GM11168 (cell line): ENCODE results near the gene FGGY.
"Not testable (repeated sequence)": the region's sequence is repeated elsewhere in the genome, so short reads cannot be mapped to it uniquely, and the experiment has no call there.

Experiments
- in situ Hi-C: fragments of 300-500 bp; cut with MboI; formaldehyde crosslinking; loops from one replicate; pipeline ENCODE4 v1.12.0; 2022; ENCODE audit warnings: low sequenced_read_pairs; ENCODE audit not compliant: unreplicated experiment

Gene FGGY

DNA sequence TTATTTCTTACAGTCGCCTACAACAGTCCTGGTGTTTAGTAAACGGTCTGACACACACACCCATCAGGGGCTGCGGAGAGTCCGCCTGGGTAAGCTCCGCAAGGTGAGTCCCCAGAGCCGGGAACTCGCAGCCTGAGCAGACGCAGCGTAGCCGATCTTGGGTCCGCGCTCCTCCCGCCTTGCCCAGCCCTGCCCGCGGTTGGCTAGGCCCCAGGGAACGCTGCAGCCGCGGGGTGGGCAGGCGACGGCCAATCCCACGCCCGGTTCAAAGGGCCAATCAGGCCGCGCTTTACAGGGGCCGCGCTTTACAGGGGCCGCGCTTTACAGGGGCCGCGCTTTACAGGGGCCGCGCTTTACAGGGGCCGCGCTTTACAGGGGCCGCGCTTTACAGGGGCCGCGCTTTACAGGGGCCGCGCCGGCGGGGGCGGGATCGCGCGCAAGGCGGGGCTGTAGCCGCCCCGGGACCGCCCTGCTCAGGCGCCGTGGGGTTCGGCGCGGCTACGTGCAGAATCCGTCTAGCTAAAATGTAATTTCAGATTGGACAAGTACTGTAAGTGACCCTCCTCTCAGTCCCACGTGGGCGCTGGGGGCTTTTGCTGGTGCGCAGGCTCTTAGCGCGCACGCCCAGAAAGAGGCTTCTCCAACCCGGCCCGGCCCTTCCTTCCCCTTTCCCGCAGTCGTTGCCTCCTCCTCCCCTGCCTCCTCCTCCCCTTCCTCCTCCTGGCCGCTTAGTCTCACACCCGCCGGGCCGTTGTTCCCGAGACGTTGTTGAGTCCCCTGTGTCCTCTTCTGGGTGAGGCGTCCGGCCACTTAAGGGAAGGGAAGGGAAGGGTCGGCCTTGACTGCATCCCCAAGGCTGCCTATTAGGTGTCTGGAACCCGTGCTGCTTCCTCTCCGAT, at the start of gene FGGY:
Gene FGGY (plus strand): TSS at position 737 of the 899 bp plus-strand sequence. CDS start 24,456 bp downstream, outside the sequence.
- in situ Hi-C loops, result loop anchor here (25.0 kb wide), 1 partner anchor 509 kb away; the partner anchor contains the start of gene JUN

DNA sequence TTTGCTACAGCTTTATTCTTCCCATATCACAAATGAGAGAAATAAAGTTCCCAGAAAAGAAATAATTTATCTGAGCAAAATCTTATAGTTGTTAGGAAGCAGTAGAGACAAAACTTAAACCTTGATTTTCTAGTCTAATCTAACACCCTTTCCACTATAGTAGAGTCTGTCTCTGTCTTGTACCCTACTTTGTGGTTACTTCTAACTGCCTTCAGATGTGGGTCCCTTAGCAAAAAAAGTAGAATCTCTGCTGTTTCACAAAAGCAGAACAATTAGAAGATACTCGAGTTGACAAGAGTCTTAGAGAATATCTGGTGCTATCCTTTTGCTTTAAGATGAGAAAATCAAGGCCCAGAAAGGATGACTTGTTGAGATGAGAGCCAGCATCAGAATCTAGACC, 48.1 kb upstream of the FGGY start:
- in situ Hi-C loops, result no loop called here

- in situ Hi-C loops, result no loop called here
Measured at GRCh38 chr1:59249396-59250137, 47.3 kb upstream of the FGGY start.

DNA sequence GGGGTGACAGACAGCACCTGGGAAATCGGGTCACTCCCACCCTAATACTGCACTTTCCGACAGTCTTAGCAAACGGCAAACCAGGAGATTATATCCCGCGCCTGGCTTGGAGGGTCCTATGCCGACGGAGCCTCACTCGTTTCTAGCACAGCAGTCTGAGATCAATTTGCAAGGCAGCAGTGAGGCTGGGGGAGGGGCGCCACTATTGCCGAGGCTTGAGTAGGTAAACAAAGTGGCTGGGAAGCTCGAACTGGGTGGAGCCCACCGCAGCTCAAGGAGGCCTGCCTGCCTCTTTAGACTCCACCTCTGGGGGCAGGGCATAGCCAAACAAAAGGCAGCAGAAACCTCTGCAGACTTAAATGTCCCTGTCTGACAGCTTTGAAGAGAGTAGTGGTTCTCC, 45.8 kb upstream of the FGGY start:
- in situ Hi-C loops, result not testable (repeated sequence)

GRCh38 chr1:59256429-59256828, 40.5 kb upstream of the FGGY start:
- in situ Hi-C loops, result not testable (repeated sequence)

DNA sequence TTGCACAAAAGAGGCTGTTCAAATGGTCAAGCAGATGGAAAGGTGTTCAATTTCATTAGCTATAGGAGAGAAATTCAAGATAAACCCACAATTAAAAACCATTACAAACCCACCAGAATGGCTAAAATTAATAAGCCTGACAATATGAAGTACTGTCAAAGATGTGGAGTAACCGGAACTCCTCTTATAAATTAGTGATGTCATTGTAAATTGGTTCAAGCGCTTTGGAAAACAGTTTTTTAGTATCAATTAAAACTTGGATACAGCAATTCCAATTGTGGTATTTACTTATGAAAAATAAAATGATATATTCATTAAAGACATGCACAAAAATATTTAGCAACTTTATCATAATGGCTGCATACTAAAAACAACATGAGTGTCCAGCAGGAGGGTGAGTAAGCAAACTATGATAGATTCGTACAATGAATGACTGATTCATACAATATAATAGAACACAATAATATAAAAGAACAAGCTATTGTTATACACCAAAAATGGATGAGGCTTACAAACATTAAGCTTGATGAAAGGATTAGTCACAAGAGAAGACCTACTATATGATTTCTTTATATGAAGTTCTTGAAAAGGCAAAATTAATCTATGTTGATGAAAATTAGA, 38.4 kb upstream of the FGGY start:
- in situ Hi-C loops, result no loop called here

DNA sequence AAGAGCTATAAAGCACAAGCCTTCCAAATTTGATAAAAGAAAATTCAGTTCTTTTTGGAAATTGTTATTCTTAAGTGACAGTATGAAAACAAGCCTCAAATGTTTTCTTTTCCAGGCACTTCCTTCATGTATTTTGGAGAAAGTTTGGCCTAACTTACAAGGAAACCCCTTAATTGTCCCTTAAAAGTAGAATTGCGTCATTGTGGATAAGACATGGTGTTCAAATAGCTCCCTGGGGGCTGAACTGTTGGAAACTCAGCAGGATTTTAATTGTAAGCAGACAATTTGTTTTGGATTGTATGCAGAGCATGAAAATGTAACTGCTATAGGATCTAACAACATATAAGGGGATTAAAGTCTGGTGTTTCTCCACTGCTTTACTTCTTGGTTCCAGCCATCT, 35.4 kb upstream of the FGGY start:
- in situ Hi-C loops, result no loop called here

GRCh38 chr1:59262631-59263030, 34.3 kb upstream of the FGGY start:
- in situ Hi-C loops, result no loop called here

GRCh38 chr1:59263111-59263510, 33.8 kb upstream of the FGGY start:
- in situ Hi-C loops, result no loop called here

- in situ Hi-C loops, result no loop called here
Measured at GRCh38 chr1:59265622-59266021, 31.3 kb upstream of the FGGY start.

DNA sequence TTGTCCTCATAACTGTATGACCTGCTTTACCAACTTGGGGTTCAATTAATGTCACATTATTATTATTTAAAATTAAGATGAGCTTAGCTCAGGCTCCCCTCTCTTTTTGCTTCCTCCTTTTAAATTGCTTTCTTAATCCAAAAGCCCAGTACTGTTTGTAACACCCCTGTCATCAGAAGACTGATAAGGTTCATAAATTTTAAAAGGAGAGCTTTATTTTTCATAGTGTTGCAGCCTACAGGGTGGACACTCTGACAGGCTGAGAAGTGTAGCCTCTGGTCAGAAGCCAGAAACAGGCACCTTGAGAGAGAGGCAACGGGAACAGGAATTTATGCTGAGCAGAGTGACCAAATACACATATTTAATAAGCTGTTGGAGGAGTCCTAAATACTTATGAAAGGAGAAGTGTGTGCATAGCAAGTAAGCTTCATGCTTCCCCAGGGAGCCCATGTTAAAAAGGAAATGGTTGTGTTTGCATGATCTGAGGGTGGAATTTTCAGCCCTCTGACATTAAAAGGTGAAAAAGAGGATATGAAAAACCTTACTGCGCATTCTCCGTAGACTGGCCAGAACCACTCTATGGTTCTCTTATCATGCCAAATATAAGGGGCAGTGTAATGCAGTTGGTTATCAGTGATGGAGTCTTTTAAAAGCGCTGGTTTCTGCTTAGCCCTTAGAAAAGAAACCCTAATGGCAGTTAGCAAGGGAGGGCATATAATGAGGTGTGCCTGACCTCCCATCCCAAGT, 30.5 kb upstream of the FGGY start:
- in situ Hi-C loops, result no loop called here

DNA sequence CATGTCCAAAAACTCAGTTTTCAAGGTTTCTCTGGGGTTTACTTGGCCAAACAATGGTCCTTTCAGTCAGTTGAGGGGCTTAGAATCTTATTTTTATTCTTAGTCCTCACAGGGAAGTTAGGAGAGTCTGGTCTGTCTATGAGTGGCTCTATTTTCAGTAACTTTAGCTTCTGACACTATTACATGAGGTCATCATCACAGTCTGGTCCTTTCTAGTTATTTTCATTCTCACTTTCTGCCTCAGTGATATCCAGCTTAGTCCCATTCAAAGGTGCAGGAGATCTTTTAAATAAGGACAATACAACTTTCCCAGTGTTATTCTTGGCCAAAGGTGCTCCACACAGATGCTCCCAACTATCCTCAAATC, 30.0 kb upstream of the FGGY start:
- in situ Hi-C loops, result no loop called here

- in situ Hi-C loops, result no loop called here
Measured at GRCh38 chr1:59268406-59268805, 28.5 kb upstream of the FGGY start.

DNA sequence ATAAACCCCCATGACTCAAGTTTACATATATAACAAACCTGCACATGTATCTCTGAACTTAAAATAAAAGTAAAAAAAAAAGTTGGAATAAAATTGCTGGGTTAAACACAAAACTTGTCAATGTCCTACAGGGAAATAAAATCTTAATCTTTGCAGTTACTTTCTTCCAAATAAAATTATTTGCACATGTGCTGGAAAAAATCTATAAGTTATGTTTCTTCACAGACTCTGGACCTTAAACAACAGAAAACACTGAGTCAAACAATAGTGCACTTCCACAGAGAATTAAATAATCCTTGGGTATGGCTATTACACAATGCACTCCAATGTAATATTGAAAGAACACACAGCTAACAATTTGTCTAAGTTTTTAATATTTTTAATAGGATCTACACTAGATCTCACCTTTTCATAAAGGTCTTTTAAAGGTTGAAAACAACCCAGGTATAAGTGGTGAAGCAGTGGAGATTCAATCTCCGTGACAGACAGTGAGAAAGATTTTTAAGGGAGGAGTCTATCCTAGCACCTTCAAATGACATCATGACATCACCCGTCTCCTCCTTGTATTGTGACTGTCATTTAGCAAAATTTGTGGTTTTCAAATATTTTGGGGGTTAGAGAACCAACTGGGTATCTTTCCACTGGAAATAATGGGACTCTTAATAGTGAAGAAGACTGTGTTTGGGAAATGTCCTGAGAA, 25.2 kb upstream of the FGGY start:
- in situ Hi-C loops, result no loop called here

DNA sequence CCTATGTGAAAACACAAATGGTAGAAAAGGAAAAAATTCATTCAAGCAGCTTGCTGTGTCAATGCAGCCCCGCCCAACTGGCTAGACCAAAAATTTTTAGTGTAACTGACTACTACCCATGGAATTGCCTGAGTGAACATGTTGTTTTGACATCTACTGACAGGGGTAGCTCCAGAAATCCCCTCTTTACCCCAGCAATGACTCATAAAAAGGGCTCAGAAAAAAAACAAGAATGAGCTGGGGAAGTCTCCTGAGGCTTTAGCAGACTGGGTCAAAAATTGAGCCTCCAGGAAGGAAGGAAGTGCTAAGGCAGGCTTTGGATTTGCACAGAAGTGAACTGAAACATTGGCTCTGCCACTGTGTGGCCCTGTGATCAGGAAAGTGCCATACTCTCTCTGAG, 24.4 kb upstream of the FGGY start:
- in situ Hi-C loops, result no loop called here

DNA sequence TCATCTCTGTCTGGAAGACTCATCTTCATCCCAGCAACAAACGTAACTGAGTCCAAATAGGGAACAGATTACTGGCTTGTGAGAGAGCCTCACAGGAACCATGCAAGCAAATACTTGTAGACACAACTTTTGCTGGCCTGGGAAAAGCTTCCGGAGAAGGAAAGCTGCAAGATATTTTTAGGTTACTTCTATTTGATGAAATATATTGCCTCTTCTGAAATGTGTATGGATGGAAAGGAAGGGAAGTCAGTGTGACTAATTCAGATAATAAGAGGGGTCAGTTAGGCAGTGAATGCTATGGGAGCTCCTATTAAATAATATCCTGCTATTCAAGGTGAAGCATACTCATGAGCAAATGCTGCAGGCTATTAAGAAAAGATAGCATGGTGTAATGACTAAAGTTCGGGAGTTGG, 20.4 kb upstream of the FGGY start:
- in situ Hi-C loops, result loop anchor here (25.0 kb wide), 1 partner anchor 489 kb away; the partner anchor contains the start of gene JUN

- in situ Hi-C loops, result loop anchor here (25.0 kb wide), 1 partner anchor 492 kb away; the partner anchor contains the start of gene JUN
Measured at GRCh38 chr1:59278780-59279354, 18.0 kb upstream of the FGGY start.

DNA sequence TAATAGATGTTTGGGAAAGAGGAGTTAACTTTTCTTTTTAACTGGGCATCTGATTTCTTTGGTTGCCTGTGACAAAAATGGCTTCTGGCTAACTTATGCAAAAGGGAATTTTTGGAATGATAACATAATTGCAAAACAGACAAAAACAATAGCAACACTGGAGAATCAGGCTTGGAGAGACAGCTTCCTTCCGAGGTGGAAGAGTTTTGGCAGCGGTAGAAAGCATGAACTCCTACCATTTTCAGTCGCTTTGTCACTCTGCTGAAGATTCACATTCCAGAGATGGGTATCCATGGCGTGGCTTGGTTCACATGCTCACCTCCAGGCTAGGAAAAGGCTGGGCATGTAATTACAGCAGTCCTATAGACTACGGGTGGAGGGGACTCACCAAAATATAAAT, 17.2 kb upstream of the FGGY start:
- in situ Hi-C loops, result loop anchor here (25.0 kb wide), 1 partner anchor 492 kb away; the partner anchor contains the start of gene JUN

DNA sequence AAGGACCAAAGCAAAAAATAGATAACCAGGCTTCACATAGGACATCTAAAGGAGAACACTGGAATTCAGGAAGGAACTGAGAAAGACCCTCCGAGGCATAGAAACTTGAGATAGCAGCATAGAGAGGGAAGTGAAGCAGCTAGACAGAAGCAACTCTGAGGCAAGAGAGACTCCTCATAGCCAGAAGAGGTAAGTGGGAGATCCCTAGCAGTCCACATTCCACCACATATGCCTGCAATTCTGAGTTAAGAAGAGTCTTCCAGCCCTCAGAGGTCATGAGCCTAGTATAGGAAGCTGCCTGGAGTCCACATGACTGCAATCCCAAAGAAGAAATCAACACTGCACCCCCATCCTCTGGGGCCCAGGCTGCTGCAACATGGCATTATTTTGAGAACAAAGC, 13.9 kb upstream of the FGGY start:
- in situ Hi-C loops, result loop anchor here (25.0 kb wide), 1 partner anchor 496 kb away; the partner anchor contains the start of gene JUN
